Testis (tissue), 3 donors: ENCODE measurements around the gene SEMA4D. TPM values are rescaled to one million over a fixed set of nuclear protein-coding genes. Genes with fewer than 3 reads are reported as not detected.

Experiments used
- DNase-seq: peaks from one replicate; pipeline ENCODE4 v3.0.0-alpha.2; 2019
- H3K27ac ChIP-seq, 2 donors: fragments of 200-600 bp; sonication (generic); one replicate each; pipeline ENCODE4 v1.5.1; 2019
- H3K27me3 ChIP-seq: fragments of 200-600 bp; sonication (generic); one replicate; pipeline ENCODE4 v1.5.1; 2019
- H3K36me3 ChIP-seq: fragments of 200-600 bp; sonication (generic); one replicate; pipeline ENCODE4 v1.5.1; 2017; ENCODE audit warnings: low read depth; ENCODE audit errors: missing control alignments
- H3K4me1 ChIP-seq: fragments of 200-600 bp; sonication (generic); one replicate; pipeline ENCODE4 v1.5.1; 2019
- H3K4me3 ChIP-seq, 2 donors: fragments of 200-600 bp; sonication (generic); one replicate each; pipeline ENCODE4 v1.5.1; 2017 to 2019
- H3K9me3 ChIP-seq: fragments of 200-600 bp; sonication (generic); one replicate; pipeline ENCODE4 v1.5.1; 2017
- POLR2A ChIP-seq: fragments of 450-650 bp; IDR thresholded peaks from one replicate; pipeline ENCODE4 v1.6.1; 2017; ENCODE audit warnings: antibody characterized with exemption, mild to moderate bottlenecking, moderate library complexity
- WGBS, 2 donors: methylation state at CpG; one replicate each; pipeline ENCODE4 v1.1.5; 2018; 5-methylcytosine and 5-hydroxymethylcytosine counted together
- intact Hi-C: fragments of 100-400 bp; cut with DNase I; formaldehyde crosslinking; loops from one replicate; pipeline ENCODE4 v1.15.1; 2023; ENCODE audit warnings: low total_unique reads
- polyA plus RNA-seq: library from polyadenylated mRNA; stranded (reverse); fragments of 350-450 nt; fragmentation: Illumina TruSeq; extraction: RNeasy Lipid Tissue Mini Kit (QIAGEN cat#74804); gene quantifications from one replicate; pipeline ENCODE4 v1.2.3, GENCODE V29; 2014; ENCODE audit warnings: low read depth, low replicate concordance; ENCODE audit not compliant: insufficient read depth
- total RNA-seq, 2 donors: library from RNA; depleted of rRNA; stranded (reverse); fragments of >200 nt; gene quantifications; one replicate each; pipeline ENCODE4 v1.2.3, GENCODE V29; 2016
- TF ChIP-seq, protein P1 (sequence below), 3 experiments: fragments of 450-650 bp in 2 of 3; fragments of 200-600 bp in 1 of 3; sonication (generic) in 1 of 3; IDR thresholded peaks; one replicate each; pipeline ENCODE4 v1.5.1; 2016 to 2019; ENCODE audit warnings: antibody characterized with exemption in 3 of 3, mild to moderate bottlenecking in 2 of 3, moderate library complexity in 1 of 3

SEMA4D gene
- total and polyA plus RNA-seq, 3 donors from 2014 or later, result 26.2 to 53.1 (median 38.7) TPM

DNA sequence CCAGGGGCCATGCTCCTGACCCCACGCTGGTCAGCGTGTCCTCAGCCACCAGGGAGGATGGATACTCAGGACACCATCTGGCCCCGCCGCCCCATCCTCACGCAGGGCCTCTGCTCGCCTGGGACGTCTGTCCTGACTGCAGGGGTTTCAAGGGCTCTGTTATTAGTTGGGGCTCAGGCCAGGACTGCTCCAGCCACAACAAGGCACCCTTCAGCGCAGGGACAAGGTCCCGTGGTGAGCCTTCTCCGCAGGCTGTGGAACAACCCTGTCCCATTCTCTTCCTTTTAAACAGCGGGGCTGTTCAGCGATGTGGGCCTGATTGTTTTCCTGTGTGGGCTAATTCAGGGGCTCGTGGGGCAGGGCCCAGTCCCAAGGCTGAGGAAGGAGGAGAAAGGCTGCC lies 61.6 kb downstream of the SEMA4D start:
- Histone ChIP-seq H3K9me3 (no peaks in the 10 kb centered on the region), H3K4me1 (peaks cover 12% of the 10 kb centered on the region), H3K27me3 (no peaks in the 10 kb centered on the region), H3K27ac (no peak overlapping the region), H3K4me3 (no peak overlapping the region), H3K36me3 (no peaks in the 10 kb centered on the region)
- WGBS, 2 donors, result 91 to 95% methylated on average over 8 to 13 of the region's 13 CpGs
- DNase-seq, result no peak
- TF ChIP-seq, protein P1, sequence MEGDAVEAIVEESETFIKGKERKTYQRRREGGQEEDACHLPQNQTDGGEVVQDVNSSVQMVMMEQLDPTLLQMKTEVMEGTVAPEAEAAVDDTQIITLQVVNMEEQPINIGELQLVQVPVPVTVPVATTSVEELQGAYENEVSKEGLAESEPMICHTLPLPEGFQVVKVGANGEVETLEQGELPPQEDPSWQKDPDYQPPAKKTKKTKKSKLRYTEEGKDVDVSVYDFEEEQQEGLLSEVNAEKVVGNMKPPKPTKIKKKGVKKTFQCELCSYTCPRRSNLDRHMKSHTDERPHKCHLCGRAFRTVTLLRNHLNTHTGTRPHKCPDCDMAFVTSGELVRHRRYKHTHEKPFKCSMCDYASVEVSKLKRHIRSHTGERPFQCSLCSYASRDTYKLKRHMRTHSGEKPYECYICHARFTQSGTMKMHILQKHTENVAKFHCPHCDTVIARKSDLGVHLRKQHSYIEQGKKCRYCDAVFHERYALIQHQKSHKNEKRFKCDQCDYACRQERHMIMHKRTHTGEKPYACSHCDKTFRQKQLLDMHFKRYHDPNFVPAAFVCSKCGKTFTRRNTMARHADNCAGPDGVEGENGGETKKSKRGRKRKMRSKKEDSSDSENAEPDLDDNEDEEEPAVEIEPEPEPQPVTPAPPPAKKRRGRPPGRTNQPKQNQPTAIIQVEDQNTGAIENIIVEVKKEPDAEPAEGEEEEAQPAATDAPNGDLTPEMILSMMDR (IDR thresholded peaks at IDR 0.05), result no peak
- no peak for TF ChIP-seq POLR2A
- intact Hi-C loops, result no loop called here

- no peak overlapping the region for H3K27ac ChIP-seq
- WGBS, 2 donors, result 75 to 79% methylated on average over 11 of the region's 11 CpGs
- TF ChIP-seq POLR2A, result no peak
- TF ChIP-seq, protein P1 (IDR thresholded peaks at IDR 0.05), result no peak
These were observed 62.7 kb downstream of the SEMA4D start for GRCh38 chr9:89435071-89435823.

DNA sequence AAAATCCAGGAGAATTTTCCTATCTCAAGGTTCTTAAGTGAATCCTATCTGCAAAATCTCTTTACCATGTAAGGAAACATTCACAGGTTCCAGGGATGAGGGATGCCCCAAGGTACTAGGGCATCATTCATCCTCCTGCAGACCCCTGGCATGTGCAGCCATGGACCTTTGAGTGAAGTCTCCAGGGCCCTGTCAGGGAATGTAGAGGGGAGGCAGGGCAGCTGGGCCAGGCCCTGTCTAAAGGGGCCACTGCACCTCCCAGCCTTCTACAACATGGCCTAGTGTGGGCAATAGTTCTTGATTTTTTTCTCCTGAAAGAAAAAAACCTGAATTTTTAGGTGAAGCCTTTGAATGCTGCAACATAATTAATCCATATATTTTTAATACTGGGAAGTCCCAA lies 63.3 kb downstream of the SEMA4D start:
- no peaks in the 10 kb centered on the region for H3K9me3 ChIP-seq
- H3K27me3 ChIP-seq, result no peaks in the 10 kb centered on the region
- no peak overlapping the region for H3K27ac ChIP-seq
- no peak for TF ChIP-seq POLR2A
- TF ChIP-seq, protein P1 (IDR thresholded peaks at IDR 0.05), result no peak
- no peak overlapping the region for H3K4me3 ChIP-seq
- intact Hi-C loops, result no loop called here
- no peaks in the 10 kb centered on the region for H3K36me3 ChIP-seq
- peaks cover 7% of the 10 kb centered on the region for H3K4me1 ChIP-seq
- no peak for DNase-seq

More at GRCh38 chr9:89435071-89435823, 62.7 kb downstream of the SEMA4D start:
- intact Hi-C loops, result no loop called here
- peaks cover 7% of the 10 kb centered on the region for H3K4me1 ChIP-seq
- no peaks in the 10 kb centered on the region for H3K27me3 ChIP-seq
- H3K36me3 ChIP-seq, result no peaks in the 10 kb centered on the region
- no peaks in the 10 kb centered on the region for H3K9me3 ChIP-seq
- no peak overlapping the region for H3K4me3 ChIP-seq
- DNase-seq, result no peak

- WGBS, 2 donors, result 74 to 91% methylated on average over 11 of the region's 11 CpGs
- H3K4me1 ChIP-seq, result peaks cover 7% of the 10 kb centered on the region
- H3K36me3 ChIP-seq, result no peaks in the 10 kb centered on the region
- no peak overlapping the region for H3K27ac ChIP-seq
- no peak for DNase-seq
- TF ChIP-seq, protein P1 (IDR thresholded peaks at IDR 0.05), result no peak
- no peak for TF ChIP-seq POLR2A
- no peaks in the 10 kb centered on the region for H3K9me3 ChIP-seq
- H3K27me3 ChIP-seq, result no peaks in the 10 kb centered on the region
- intact Hi-C loops, result no loop called here
- no peak overlapping the region for H3K4me3 ChIP-seq
These were observed 64.1 kb downstream of the SEMA4D start for GRCh38 chr9:89433826-89434225.

GRCh38 chr9:89432986-89433530 lies 64.9 kb downstream of the SEMA4D start:
- DNase-seq, result no peak
- Histone ChIP-seq H3K27me3 (no peaks in the 10 kb centered on the region), H3K27ac (no peak overlapping the region), H3K9me3 (no peaks in the 10 kb centered on the region), H3K4me1 (peaks cover 7% of the 10 kb centered on the region), H3K36me3 (no peaks in the 10 kb centered on the region), H3K4me3 (no peak overlapping the region)
- 74 to 77% methylated on average over 10 to 13 of the region's 13 CpGs for WGBS, 2 donors
- no peak for TF ChIP-seq POLR2A
- TF ChIP-seq, protein P1 (IDR thresholded peaks at IDR 0.05), result no peak
- intact Hi-C loops, result no loop called here
